Natural killer cell (primary cell): ENCODE results near the gene NOTCH3. TPM values are rescaled to one million over a fixed set of nuclear protein-coding genes. Genes with fewer than 3 reads are reported as not detected.

ENCODE experiments used
- ATAC-seq, 3 donors: fragments of 150-1000 bp in 2 of 3; fragments of 200-7000 bp in 1 of 3; cut with Tn5 transposase; 1 replicate in 1 of 3; 2 replicates in 2 of 3; pipeline ENCODE4 v1.10.0; 2021; ENCODE audit warnings: mild to moderate bottlenecking in 2 of 3, moderate library complexity in 2 of 3
- DNase-seq, 2 donors: peaks; one replicate each; pipeline versions ENCODE4 v3.0.0 to v3.0.0-alpha.2; 2013 to 2021; ENCODE audit warnings: mixed read lengths in 1 of 2
- H3K27ac ChIP-seq: one replicate; pipeline ENCODE4 v1.5.1; 2013; ENCODE audit warnings: mild to moderate bottlenecking, low read length
- H3K27me3 ChIP-seq: one replicate; pipeline ENCODE4 v1.6.1; 2013; ENCODE audit warnings: low read length; ENCODE audit not compliant: control insufficient read depth, insufficient read depth
- H3K36me3 ChIP-seq: one replicate; pipeline ENCODE4 v1.6.1; 2013; ENCODE audit warnings: low read length; ENCODE audit not compliant: control insufficient read depth, insufficient read depth
- H3K4me1 ChIP-seq: one replicate; pipeline ENCODE4 v1.6.1; 2013; ENCODE audit warnings: low read length; ENCODE audit not compliant: control insufficient read depth, insufficient read depth
- H3K4me3 ChIP-seq: one replicate; pipeline ENCODE4 v1.5.1; 2013; ENCODE audit warnings: low read length
- H3K9me3 ChIP-seq: one replicate; pipeline ENCODE4 v1.6.1; 2013; ENCODE audit warnings: low read length; ENCODE audit not compliant: control insufficient read depth, insufficient read depth
- H3K27ac Mint-ChIP-seq, 2 donors: one replicate each; pipeline ENCODE4 v1.8.0; 2022; ENCODE audit warnings: mild to moderate bottlenecking in 2 of 2, mixed read lengths in 2 of 2, moderate library complexity in 1 of 2
- H3K27me3 Mint-ChIP-seq, 2 donors: one replicate each; pipeline ENCODE4 v1.8.0; 2022; ENCODE audit warnings: low read depth in 2 of 2, mixed read lengths in 2 of 2
- H3K36me3 Mint-ChIP-seq: one replicate; pipeline ENCODE4 v1.8.0; 2022; ENCODE audit warnings: mixed read lengths
- H3K4me1 Mint-ChIP-seq, 2 donors: one replicate each; pipeline ENCODE4 v1.8.0; 2022; ENCODE audit warnings: mixed read lengths in 2 of 2
- H3K4me3 Mint-ChIP-seq: one replicate; pipeline ENCODE4 v1.8.0; 2022; ENCODE audit warnings: mild to moderate bottlenecking, moderate library complexity, mixed read lengths
- H3K9me3 Mint-ChIP-seq, 2 donors: one replicate each; pipeline ENCODE4 v1.8.0; 2022; ENCODE audit warnings: mixed read lengths in 2 of 2
- WGBS: methylation state at CpG from one replicate; pipeline ENCODE4 v1.1.7; 2013; ENCODE audit warnings: missing lambda C conversion rate; ENCODE audit not compliant: insufficient coverage; 5-methylcytosine and 5-hydroxymethylcytosine counted together
- intact Hi-C: fragments of 100-400 bp; cut with micrococcal nuclease; formaldehyde crosslinking; loops from one replicate; pipeline ENCODE4 v1.14.2; 2022
- total RNA-seq, 4 donors: library from RNA; stranded (reverse); fragments of 120-200 nt in 1 of 4; gene quantifications; one replicate each; pipeline versions ENCODE4 v1.2.3 to v1.2.4, GENCODE V29; 2013 to 2022
- TF ChIP-seq, protein P1 (sequence below): fragments of 200-600 bp; IDR thresholded peaks from one replicate; pipeline ENCODE4 v1.8.0; 2022; ENCODE audit warnings: antibody characterized with exemption

NOTCH3 gene
- total RNA-seq, 3 donors from 2014 or later (not counting 1 experiment from before 2014, with no cell fraction given): 0.25 to 0.26 TPM; not detected in 1

DNA sequence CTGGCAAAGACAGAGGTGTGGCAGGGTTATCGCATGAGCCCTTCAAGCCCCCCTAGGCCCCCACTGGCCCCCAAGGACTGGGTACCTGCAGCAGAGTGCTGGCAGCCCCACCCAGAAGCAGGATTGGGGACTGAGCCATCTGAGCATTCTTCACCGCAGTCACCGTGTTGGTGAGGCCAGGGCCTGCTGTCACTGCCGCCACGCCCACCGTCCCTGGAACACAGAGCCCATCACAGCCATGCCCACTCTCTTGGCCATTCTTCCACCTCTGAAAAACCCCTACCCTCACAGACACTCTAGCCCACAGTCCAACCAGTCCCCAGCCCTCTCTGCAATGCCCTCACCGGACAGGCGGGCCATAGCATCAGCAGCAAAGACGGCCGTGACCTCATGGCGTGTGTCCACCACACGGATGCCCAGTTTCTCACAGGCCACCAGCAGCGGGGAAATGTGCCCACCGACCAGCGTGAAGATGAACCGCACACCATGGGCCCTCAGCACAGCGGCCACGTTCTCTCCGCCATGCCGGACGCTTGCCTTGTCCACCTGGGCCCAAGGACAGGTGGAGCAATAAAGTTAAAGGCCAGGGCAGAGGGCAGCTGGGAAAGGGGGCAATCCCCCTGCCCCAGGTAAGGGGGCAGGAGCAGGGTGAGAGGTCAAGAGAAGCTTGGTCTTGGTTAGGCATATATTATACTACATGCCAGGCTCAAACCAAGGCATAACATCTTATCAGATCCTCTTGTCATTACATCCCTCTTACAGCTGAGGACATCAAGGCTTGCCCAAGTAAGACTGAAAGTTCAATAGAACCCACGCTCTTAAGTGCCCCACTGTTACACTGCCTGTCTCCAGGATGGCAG, 77.5 kb downstream of the NOTCH3 start:
- H3K27ac Mint-ChIP-seq: no peak overlapping the region
- 98% methylated on average over 22 of the region's 22 CpGs for WGBS
- Histone ChIP-seq H3K27ac (no peak overlapping the region), H3K4me1 (peaks cover 17% of the 10 kb centered on the region), H3K4me3 (no peak overlapping the region), H3K36me3 (peaks cover 24% of the 10 kb centered on the region), H3K27me3 (no peaks in the 10 kb centered on the region), H3K9me3 (no peaks in the 10 kb centered on the region)
- H3K36me3 Mint-ChIP-seq: no peaks in the 10 kb centered on the region
- peak overlapping the region; percentile 40 for H3K4me3 Mint-ChIP-seq
- no peak for DNase-seq
- H3K9me3 Mint-ChIP-seq: no peaks in the 10 kb centered on the region
- H3K4me1 Mint-ChIP-seq: peaks cover 17 to 24% of the 10 kb centered on the region in 2 donors
- intact Hi-C loops: no loop called here
- ATAC-seq: no peak
- H3K27me3 Mint-ChIP-seq: peaks cover 3 to 5% of the 10 kb centered on the region in 2 donors
- TF ChIP-seq, protein P1, sequence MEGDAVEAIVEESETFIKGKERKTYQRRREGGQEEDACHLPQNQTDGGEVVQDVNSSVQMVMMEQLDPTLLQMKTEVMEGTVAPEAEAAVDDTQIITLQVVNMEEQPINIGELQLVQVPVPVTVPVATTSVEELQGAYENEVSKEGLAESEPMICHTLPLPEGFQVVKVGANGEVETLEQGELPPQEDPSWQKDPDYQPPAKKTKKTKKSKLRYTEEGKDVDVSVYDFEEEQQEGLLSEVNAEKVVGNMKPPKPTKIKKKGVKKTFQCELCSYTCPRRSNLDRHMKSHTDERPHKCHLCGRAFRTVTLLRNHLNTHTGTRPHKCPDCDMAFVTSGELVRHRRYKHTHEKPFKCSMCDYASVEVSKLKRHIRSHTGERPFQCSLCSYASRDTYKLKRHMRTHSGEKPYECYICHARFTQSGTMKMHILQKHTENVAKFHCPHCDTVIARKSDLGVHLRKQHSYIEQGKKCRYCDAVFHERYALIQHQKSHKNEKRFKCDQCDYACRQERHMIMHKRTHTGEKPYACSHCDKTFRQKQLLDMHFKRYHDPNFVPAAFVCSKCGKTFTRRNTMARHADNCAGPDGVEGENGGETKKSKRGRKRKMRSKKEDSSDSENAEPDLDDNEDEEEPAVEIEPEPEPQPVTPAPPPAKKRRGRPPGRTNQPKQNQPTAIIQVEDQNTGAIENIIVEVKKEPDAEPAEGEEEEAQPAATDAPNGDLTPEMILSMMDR: no peak

DNA sequence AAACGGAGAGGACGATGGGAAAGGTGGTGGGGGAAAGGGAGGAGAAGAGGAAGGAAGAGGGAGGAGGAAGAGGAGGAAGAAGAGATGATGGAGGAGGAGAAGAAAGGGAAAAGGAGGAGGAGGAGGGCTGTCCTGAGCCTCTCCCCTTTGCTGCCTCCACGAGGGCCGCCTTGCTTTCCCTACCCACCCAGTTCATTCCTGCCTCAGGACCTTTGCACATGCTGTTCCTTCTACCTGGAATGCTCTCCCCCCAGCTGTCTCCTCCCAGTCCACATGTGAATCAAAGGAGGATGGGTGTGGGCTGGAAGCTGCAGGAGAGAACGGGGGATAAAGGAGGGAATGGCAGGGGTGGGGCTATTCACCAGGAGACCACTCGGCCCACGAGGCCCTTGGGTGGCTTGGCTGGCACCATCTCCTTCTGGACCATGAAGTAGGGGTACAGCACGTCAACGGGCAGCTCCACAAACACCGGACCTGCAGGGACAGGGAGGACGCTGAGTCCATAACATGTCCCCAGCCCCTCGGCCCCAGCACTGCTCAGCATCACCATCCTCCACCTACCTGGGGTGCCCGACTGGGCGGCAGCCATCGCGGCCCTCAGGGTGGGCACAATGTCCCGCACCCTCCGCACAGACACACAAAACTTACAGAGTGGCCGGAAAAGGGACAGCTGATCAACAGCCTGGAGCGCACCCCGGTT, 78.3 kb downstream of the NOTCH3 start:
- Histone ChIP-seq H3K9me3 (no peaks in the 10 kb centered on the region), H3K4me3 (no peak overlapping the region), H3K4me1 (peaks cover 17% of the 10 kb centered on the region), H3K27ac (no peak overlapping the region), H3K36me3 (peaks cover 31% of the 10 kb centered on the region), H3K27me3 (no peaks in the 10 kb centered on the region)
- Mint-ChIP-seq H3K27me3 (no peaks in the 10 kb centered on the region), H3K27ac (no peak overlapping the region), H3K4me1 (peaks cover 17 to 24% of the 10 kb centered on the region in 2 donors), H3K4me3 (no peak overlapping the region), H3K9me3 (no peaks in the 10 kb centered on the region), H3K36me3 (no peaks in the 10 kb centered on the region)
- TF ChIP-seq, protein P1: no peak
- intact Hi-C loops: no loop called here
- 98% methylated on average over 19 of the region's 21 CpGs for WGBS
- DNase-seq: no peak
- no peak for ATAC-seq

DNA sequence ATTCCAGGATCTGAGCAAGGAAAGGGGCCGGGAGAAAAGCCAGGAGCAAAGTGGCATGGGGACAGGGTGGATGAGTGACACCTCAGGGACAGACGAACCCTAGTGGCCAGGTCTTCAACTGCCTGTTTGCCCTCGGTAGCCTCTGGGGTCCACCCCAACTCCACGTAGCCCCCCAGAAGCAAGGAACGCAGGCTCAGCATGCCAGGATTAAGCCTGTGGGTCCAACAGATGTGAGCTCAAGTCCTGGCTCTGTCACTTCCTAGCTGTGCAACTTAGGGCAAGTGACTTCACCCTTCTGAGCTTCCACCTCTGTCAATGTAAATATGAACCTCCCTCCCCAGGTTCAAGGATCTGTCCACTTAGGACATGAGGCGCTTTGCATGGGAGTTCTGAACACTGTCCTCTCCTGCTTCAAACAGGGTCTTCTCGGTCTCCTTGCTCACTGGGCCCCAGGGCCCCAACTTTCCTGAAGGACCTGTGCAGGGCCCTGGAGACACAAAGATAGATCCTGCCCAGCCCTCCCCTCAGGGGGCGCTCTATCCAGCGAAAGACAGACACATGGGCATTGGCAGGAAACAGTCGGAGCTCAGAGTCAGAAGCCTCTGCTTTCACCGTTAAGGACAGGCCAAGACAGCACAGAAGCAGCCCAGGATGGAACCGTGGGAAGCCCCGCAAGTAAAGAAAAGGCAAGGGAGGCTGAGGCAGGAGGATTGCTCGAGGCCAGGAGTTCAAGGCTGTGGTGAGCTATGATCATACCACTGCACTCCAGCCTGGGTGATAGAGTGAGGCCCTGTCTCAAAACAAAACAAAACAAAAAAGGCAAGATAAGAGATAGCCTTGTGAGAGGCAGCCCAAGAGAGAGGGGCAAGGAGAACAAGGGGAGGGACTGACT, 80.4 kb downstream of the NOTCH3 start:
- WGBS: 97% methylated on average over 14 of the region's 14 CpGs
- Mint-ChIP-seq H3K9me3 (no peaks in the 10 kb centered on the region), H3K27ac (peak overlapping the region in 1 of 2 donors; percentile 4), H3K36me3 (no peaks in the 10 kb centered on the region), H3K27me3 (no peaks in the 10 kb centered on the region), H3K4me1 (peaks cover 13 to 18% of the 10 kb centered on the region in 2 donors), H3K4me3 (no peak overlapping the region)
- H3K4me1 ChIP-seq: peaks cover 14% of the 10 kb centered on the region
- ATAC-seq (no peak), DNase-seq (no peak)
- H3K4me3 ChIP-seq: no peak overlapping the region
- H3K36me3 ChIP-seq: peaks cover 50% of the 10 kb centered on the region
- TF ChIP-seq, protein P1: no peak
- intact Hi-C loops: no loop called here
- no peaks in the 10 kb centered on the region for H3K27me3 ChIP-seq
- H3K9me3 ChIP-seq: no peaks in the 10 kb centered on the region
- H3K27ac ChIP-seq: no peak overlapping the region
